ENCODE results near the gene PMEPA1.

- no peak for TF ChIP-seq SIN3A (IDR thresholded peaks at IDR 0.05; ENCODE audit: borderline replicate concordance, insufficient read depth, low read length)
- TF ChIP-seq TAF1 (IDR thresholded peaks at IDR 0.05; ENCODE audit: borderline replicate concordance, insufficient read depth, low read length) = no peak
- TF ChIP-seq, protein P1, sequence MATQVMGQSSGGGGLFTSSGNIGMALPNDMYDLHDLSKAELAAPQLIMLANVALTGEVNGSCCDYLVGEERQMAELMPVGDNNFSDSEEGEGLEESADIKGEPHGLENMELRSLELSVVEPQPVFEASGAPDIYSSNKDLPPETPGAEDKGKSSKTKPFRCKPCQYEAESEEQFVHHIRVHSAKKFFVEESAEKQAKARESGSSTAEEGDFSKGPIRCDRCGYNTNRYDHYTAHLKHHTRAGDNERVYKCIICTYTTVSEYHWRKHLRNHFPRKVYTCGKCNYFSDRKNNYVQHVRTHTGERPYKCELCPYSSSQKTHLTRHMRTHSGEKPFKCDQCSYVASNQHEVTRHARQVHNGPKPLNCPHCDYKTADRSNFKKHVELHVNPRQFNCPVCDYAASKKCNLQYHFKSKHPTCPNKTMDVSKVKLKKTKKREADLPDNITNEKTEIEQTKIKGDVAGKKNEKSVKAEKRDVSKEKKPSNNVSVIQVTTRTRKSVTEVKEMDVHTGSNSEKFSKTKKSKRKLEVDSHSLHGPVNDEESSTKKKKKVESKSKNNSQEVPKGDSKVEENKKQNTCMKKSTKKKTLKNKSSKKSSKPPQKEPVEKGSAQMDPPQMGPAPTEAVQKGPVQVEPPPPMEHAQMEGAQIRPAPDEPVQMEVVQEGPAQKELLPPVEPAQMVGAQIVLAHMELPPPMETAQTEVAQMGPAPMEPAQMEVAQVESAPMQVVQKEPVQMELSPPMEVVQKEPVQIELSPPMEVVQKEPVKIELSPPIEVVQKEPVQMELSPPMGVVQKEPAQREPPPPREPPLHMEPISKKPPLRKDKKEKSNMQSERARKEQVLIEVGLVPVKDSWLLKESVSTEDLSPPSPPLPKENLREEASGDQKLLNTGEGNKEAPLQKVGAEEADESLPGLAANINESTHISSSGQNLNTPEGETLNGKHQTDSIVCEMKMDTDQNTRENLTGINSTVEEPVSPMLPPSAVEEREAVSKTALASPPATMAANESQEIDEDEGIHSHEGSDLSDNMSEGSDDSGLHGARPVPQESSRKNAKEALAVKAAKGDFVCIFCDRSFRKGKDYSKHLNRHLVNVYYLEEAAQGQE (IDR thresholded peaks at IDR 0.05; ENCODE audit: insufficient read depth in 1 of 2, low read depth in 2 of 2, low read length in 2 of 2) = no peak
- no peak for TF ChIP-seq POLR2AphosphoS5 (IDR thresholded peaks at IDR 0.05; ENCODE audit: low read depth, low read length)
- no peak for TF ChIP-seq FOXP2 (optimal IDR thresholded peaks at IDR 0.05; ENCODE audit: borderline replicate concordance, extremely low read depth, extremely low read length, insufficient read depth)
These were observed 48.7 kb downstream of the PMEPA1 start for GRCh38 chr20:57660922-57661745.

Measured in PFSK-1 (cell line).